Panc1 (cell line): ENCODE data around the gene C1orf198. TPM values are rescaled to one million over a fixed set of nuclear protein-coding genes. Genes with fewer than 3 reads are reported as not detected.

ENCODE experiments used
- ATAC-seq: fragments of 200-7000 bp; cut with Tn5 transposase; 2 replicates; pipeline ENCODE4 v1.9.1; 2020; ENCODE audit warnings: mild to moderate bottlenecking, moderate library complexity
- BruUV-seq: library from RNA; stranded (reverse); fragments of 400-500 nt; replicated peaks from 2 replicates; lab custom pipeline; 2021; lab: Mats Ljungman, UMichigan
- CTCF ChIA-PET: fragments of 300-600 bp; sonication (Branson Sonifier 250); formaldehyde crosslinking; loops from one replicate; lab custom pipeline; 2022; ENCODE audit warnings: antibody characterized with exemption; lab: Charles Lee
- POLR2A ChIA-PET: fragments of 300-600 bp; sonication (Branson Sonifier 250); formaldehyde crosslinking; loops from one replicate; lab custom pipeline; 2022; ENCODE audit warnings: antibody characterized with exemption; lab: Charles Lee
- DNase-seq: peaks from one replicate; pipeline ENCODE4 v3.0.0-alpha.2; 2010; ENCODE audit warnings: low read depth, low spot score
- H3K27ac ChIP-seq: 2 replicates; pipeline ENCODE4 v1.5.1; 2011; ENCODE audit warnings: mild to moderate bottlenecking, low read length, inconsistent platforms
- H3K27me3 ChIP-seq: fragments of 200-500 bp; sonication (Bioruptor generic); 2 replicates; pipeline ENCODE4 v1.6.0; 2014; ENCODE audit warnings: low read length, inconsistent platforms; ENCODE audit not compliant: control insufficient read depth, insufficient read depth
- H3K36me3 ChIP-seq: fragments of 200-500 bp; sonication (Bioruptor generic); 2 replicates; pipeline ENCODE4 v1.5.1; 2014; ENCODE audit warnings: inconsistent platforms, mild to moderate bottlenecking, low read length, moderate library complexity; ENCODE audit not compliant: control insufficient read depth, insufficient read depth
- H3K4me1 ChIP-seq: 2 replicates; pipeline ENCODE4 v1.5.1; 2011; ENCODE audit warnings: inconsistent platforms, mild to moderate bottlenecking, low read length, moderate library complexity; ENCODE audit not compliant: control insufficient read depth, insufficient read depth
- H3K4me3 ChIP-seq, 2 experiments: 2 replicates each; pipeline ENCODE4 v1.5.1; 2011 to 2012; ENCODE audit warnings: low read depth in 2 of 2, low read length in 2 of 2, mild to moderate bottlenecking in 2 of 2, inconsistent platforms in 1 of 2, moderate library complexity in 1 of 2
- H3K9me3 ChIP-seq: fragments of 200-500 bp; sonication (Bioruptor generic); 2 replicates; pipeline ENCODE4 v1.5.1; 2014; ENCODE audit warnings: low read depth, mild to moderate bottlenecking, inconsistent platforms, low read length, moderate library complexity; ENCODE audit not compliant: control insufficient read depth, insufficient read depth
- POLR2AphosphoS5 ChIP-seq: IDR thresholded peaks from 2 replicates; pipeline ENCODE4 v1.6.1; 2012; ENCODE audit warnings: mild to moderate bottlenecking, low read depth, low read length, moderate library complexity
- SIN3A ChIP-seq: IDR thresholded peaks from 2 replicates; pipeline ENCODE4 v1.6.1; 2012; ENCODE audit warnings: low read depth, mild to moderate bottlenecking, low read length, moderate library complexity, borderline replicate concordance; ENCODE audit not compliant: insufficient read depth
- TCF7L2 ChIP-seq: IDR thresholded peaks from 2 replicates; pipeline ENCODE4 v1.6.1; 2011; ENCODE audit warnings: mild to moderate bottlenecking, low read depth, low read length, inconsistent platforms
- in situ Hi-C: cut with HindIII; loops from 2 replicates; pipeline ENCODE4 v1.10.0; 2016; ENCODE audit warnings: low sequenced_read_pairs, low pct_unique_long_range_greater_than_20kb
- intact Hi-C: fragments of 100-400 bp; cut with micrococcal nuclease; formaldehyde crosslinking; loops from one replicate; pipeline ENCODE4 v1.10.0; 2022; ENCODE audit not compliant: unreplicated experiment
- total RNA-seq: library from RNA; stranded (reverse); gene quantifications from one replicate; pipeline ENCODE4 v1.2.1, GENCODE V29; 2021; ENCODE audit not compliant: unreplicated experiment
- TF ChIP-seq, protein P1 (sequence below), 2 experiments: IDR thresholded peaks; 2 replicates each; pipeline ENCODE4 v1.6.1; 2011 to 2012; ENCODE audit warnings: low read depth in 2 of 2, control low read depth in 1 of 2, low read length in 1 of 2, mild to moderate bottlenecking in 1 of 2, moderate library complexity in 1 of 2; ENCODE audit not compliant: insufficient read depth in 1 of 2
- TF ChIP-seq, protein P2 (sequence below): fragments of 450-650 bp; IDR thresholded peaks from 2 replicates; pipeline ENCODE4 v1.5.1; 2017; ENCODE audit warnings: mild to moderate bottlenecking

C1orf198 gene
- total RNA-seq, 1 experiment from 2014 or later: 33.6 TPM

DNA sequence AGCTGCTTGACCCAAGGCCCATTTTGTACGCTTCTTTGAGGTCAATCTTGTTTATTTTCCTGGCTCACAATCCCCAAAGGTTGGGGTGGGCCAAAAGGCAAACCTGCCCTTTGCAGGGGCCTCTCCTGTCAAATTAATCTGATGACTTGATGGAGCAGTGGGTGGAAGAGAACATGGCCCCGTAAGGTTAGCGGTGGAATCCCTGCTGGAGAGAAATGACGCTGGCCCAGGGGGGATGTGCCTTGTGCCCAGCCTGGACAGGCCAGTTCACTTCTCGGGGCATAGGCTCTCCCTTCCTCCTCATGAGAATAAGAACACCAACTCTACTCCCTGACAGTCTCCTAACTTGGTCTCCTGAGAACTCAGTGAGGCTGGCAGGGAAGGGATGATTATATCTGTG, 40.5 kb downstream of the C1orf198 start:
- TF ChIP-seq, protein P1, sequence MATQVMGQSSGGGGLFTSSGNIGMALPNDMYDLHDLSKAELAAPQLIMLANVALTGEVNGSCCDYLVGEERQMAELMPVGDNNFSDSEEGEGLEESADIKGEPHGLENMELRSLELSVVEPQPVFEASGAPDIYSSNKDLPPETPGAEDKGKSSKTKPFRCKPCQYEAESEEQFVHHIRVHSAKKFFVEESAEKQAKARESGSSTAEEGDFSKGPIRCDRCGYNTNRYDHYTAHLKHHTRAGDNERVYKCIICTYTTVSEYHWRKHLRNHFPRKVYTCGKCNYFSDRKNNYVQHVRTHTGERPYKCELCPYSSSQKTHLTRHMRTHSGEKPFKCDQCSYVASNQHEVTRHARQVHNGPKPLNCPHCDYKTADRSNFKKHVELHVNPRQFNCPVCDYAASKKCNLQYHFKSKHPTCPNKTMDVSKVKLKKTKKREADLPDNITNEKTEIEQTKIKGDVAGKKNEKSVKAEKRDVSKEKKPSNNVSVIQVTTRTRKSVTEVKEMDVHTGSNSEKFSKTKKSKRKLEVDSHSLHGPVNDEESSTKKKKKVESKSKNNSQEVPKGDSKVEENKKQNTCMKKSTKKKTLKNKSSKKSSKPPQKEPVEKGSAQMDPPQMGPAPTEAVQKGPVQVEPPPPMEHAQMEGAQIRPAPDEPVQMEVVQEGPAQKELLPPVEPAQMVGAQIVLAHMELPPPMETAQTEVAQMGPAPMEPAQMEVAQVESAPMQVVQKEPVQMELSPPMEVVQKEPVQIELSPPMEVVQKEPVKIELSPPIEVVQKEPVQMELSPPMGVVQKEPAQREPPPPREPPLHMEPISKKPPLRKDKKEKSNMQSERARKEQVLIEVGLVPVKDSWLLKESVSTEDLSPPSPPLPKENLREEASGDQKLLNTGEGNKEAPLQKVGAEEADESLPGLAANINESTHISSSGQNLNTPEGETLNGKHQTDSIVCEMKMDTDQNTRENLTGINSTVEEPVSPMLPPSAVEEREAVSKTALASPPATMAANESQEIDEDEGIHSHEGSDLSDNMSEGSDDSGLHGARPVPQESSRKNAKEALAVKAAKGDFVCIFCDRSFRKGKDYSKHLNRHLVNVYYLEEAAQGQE (IDR thresholded peaks at IDR 0.05; ENCODE audit: insufficient read depth in 1 of 2, low read depth in 2 of 2, low read length in 1 of 2): no peak
- TF ChIP-seq POLR2AphosphoS5 (no peak), TCF7L2 (no peak), SIN3A (no peak)
- TF ChIP-seq, protein P2, sequence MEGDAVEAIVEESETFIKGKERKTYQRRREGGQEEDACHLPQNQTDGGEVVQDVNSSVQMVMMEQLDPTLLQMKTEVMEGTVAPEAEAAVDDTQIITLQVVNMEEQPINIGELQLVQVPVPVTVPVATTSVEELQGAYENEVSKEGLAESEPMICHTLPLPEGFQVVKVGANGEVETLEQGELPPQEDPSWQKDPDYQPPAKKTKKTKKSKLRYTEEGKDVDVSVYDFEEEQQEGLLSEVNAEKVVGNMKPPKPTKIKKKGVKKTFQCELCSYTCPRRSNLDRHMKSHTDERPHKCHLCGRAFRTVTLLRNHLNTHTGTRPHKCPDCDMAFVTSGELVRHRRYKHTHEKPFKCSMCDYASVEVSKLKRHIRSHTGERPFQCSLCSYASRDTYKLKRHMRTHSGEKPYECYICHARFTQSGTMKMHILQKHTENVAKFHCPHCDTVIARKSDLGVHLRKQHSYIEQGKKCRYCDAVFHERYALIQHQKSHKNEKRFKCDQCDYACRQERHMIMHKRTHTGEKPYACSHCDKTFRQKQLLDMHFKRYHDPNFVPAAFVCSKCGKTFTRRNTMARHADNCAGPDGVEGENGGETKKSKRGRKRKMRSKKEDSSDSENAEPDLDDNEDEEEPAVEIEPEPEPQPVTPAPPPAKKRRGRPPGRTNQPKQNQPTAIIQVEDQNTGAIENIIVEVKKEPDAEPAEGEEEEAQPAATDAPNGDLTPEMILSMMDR: no peak
- Histone ChIP-seq H3K4me3 (no peak overlapping the region), H3K27ac (no peak overlapping the region), H3K9me3 (no peaks in the 10 kb centered on the region), H3K4me1 (peaks cover 21% of the 10 kb centered on the region), H3K27me3 (no peaks in the 10 kb centered on the region), H3K36me3 (no peaks in the 10 kb centered on the region)
- DNase-seq (no peak), ATAC-seq (no peak)
- POLR2A ChIA-PET: no interaction called here
- intact Hi-C loops (no loop called here), in situ Hi-C loops (no loop called here)
- CTCF ChIA-PET: interaction anchor here (0.6 kb wide), 1 partner anchor 140 kb away, joined by 3 read pairs; no protein-coding TSS in a partner anchor
- no TSS peak for BruUV-seq

DNA sequence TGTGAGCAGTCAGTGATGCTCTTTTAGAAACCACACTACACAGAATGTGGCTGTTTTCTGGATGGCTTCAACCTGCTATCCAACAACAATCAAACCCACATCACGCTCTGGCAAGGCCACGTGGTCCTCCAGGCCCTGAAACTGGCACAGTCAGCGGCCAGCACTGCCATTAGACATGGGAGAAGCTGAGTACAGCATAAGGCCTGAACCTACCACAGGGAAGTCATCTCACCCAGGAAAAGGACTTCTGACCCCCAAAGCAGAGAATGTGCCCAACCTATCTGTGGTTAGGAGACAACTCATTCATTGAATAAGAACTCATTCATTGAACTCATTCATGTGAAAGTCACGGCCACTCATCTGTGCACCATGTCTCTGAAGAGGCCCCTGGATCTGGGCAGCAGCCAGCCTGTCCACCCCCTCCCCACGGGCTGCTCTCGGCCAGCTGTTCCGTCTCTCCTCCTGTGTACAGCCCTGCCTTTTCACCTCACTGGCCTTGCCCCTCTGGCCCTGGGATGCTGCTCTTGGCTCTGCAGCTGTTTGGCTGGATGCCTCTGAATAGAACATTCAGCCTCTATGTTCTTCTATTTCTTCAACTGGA, 41.1 kb downstream of the C1orf198 start:
- BruUV-seq: no TSS peak
- TF ChIP-seq, protein P2: no peak
- no peak for TF ChIP-seq POLR2AphosphoS5
- Histone ChIP-seq H3K36me3 (no peaks in the 10 kb centered on the region), H3K27me3 (no peaks in the 10 kb centered on the region), H3K4me3 (no peak overlapping the region), H3K27ac (no peak overlapping the region), H3K4me1 (peaks cover 21% of the 10 kb centered on the region), H3K9me3 (no peaks in the 10 kb centered on the region)
- intact Hi-C loops (no loop called here), in situ Hi-C loops (no loop called here)
- ChIA-PET CTCF (no interaction called here), POLR2A (no interaction called here)
- DNase-seq (no peak), ATAC-seq (no peak)
